ENCODE measurements around the gene BRINP1. TPM values are rescaled to one million over a fixed set of nuclear protein-coding genes. Genes with fewer than 3 reads are reported as not detected.

BRINP1 gene
- total RNA-seq, 1 experiment from 2014 or later: not detected

- CTCF ChIA-PET: no interaction called here
Measured at GRCh38 chr9:119284118-119284517, 85.1 kb downstream of the BRINP1 start.

DNA sequence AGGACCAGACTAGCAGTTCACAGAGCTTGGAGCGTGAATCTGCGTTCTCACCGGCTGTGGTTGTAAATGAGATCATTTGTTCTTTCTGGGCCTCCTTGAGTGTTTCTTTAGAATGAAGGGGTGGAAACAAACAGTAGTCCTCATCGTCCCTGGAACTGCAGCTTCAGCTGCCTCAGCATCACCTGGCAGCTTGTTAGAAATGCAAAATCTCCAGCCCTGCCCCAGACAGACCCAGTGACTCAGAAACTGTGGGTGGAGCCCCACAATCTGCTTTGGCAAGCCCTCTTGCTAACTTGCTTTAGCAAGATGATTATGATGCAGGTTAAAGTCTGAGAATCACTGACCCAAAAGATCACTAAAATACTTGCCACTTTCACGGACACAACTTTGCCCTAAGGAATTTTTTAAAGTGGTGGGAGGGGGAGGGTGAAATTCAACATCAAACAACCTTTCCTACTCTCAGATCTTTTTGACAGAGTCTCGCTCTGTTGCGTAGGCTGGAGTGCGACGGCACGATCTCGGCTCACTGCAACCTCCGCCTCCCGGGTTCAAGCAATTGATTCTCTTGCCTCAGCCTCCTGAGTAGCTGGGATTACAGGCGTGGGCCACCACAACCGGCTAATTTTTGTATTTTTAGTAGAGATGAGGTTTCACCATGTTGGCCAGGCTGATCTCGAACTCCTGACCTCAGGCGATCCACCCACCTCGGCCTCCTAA, 86.0 kb downstream of the BRINP1 start:
- no peak overlapping the region for H3K4me2 ChIP-seq
- no peak for TF ChIP-seq EZH2 (IDR thresholded peaks at IDR 0.05; ENCODE audit: low read depth)
- TF ChIP-seq, protein P1, sequence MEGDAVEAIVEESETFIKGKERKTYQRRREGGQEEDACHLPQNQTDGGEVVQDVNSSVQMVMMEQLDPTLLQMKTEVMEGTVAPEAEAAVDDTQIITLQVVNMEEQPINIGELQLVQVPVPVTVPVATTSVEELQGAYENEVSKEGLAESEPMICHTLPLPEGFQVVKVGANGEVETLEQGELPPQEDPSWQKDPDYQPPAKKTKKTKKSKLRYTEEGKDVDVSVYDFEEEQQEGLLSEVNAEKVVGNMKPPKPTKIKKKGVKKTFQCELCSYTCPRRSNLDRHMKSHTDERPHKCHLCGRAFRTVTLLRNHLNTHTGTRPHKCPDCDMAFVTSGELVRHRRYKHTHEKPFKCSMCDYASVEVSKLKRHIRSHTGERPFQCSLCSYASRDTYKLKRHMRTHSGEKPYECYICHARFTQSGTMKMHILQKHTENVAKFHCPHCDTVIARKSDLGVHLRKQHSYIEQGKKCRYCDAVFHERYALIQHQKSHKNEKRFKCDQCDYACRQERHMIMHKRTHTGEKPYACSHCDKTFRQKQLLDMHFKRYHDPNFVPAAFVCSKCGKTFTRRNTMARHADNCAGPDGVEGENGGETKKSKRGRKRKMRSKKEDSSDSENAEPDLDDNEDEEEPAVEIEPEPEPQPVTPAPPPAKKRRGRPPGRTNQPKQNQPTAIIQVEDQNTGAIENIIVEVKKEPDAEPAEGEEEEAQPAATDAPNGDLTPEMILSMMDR (conservative IDR thresholded peaks at IDR 0.05): no peak
- no peaks in the 10 kb centered on the region for H4K20me1 ChIP-seq (ENCODE audit: insufficient read depth)
- no peaks in the 10 kb centered on the region for H3F3A ChIP-seq (ENCODE audit: insufficient read depth, low read depth)
- ChIA-PET POLR2A (ENCODE audit: unreplicated experiment) (no interaction called here), CTCF (no interaction called here)
- no peaks in the 10 kb centered on the region for H3K79me2 ChIP-seq (ENCODE audit: low read depth)
- DNase-seq: no peak
- H3K27ac ChIP-seq: no peak overlapping the region
- no peak overlapping the region for H2AFZ ChIP-seq
- H3K36me3 ChIP-seq (ENCODE audit: low read depth): no peaks in the 10 kb centered on the region
- no TSS peak for BruUV-seq (replicated peaks)
- H3K27me3 ChIP-seq (ENCODE audit: insufficient read depth, low read depth): no peaks in the 10 kb centered on the region; the same call in 1 of the 2 replicates
- H3K9me3 ChIP-seq (ENCODE audit: insufficient read depth, low read depth): no peaks in the 10 kb centered on the region
- intact Hi-C loops (cut with micrococcal nuclease; ENCODE audit: unreplicated experiment): no loop called here
- no peak overlapping the region for H3K4me3 ChIP-seq
- H3K4me1 ChIP-seq (replicated peaks; ENCODE audit: insufficient read depth): no peaks in the 10 kb centered on the region
- no peaks in the 10 kb centered on the region for H3K9me2 ChIP-seq (ENCODE audit: insufficient read depth)

More at GRCh38 chr9:119284118-119284517, 85.1 kb downstream of the BRINP1 start:
- Histone ChIP-seq H3K9me2 (ENCODE audit: insufficient read depth) (no peaks in the 10 kb centered on the region), H3K9me3 (ENCODE audit: insufficient read depth, low read depth) (no peaks in the 10 kb centered on the region), H4K20me1 (ENCODE audit: insufficient read depth) (no peaks in the 10 kb centered on the region), H3K27me3 (ENCODE audit: insufficient read depth, low read depth) (no peaks in the 10 kb centered on the region), H3K79me2 (ENCODE audit: low read depth) (no peaks in the 10 kb centered on the region), H2AFZ (no peak overlapping the region), H3K4me2 (no peak overlapping the region), H3K36me3 (ENCODE audit: low read depth) (no peaks in the 10 kb centered on the region), H3K4me1 (replicated peaks; ENCODE audit: insufficient read depth) (no peaks in the 10 kb centered on the region), H3K27ac (no peak overlapping the region), H3K4me3 (no peak overlapping the region), H3F3A (ENCODE audit: insufficient read depth, low read depth) (no peaks in the 10 kb centered on the region)
- POLR2A ChIA-PET (ENCODE audit: unreplicated experiment): no interaction called here
- BruUV-seq (replicated peaks): no TSS peak
- no peak for TF ChIP-seq EZH2 (IDR thresholded peaks at IDR 0.05; ENCODE audit: low read depth)
- TF ChIP-seq, protein P1 (conservative IDR thresholded peaks at IDR 0.05): no peak
- intact Hi-C loops (cut with micrococcal nuclease; ENCODE audit: unreplicated experiment): no loop called here
- DNase-seq: no peak

DNA sequence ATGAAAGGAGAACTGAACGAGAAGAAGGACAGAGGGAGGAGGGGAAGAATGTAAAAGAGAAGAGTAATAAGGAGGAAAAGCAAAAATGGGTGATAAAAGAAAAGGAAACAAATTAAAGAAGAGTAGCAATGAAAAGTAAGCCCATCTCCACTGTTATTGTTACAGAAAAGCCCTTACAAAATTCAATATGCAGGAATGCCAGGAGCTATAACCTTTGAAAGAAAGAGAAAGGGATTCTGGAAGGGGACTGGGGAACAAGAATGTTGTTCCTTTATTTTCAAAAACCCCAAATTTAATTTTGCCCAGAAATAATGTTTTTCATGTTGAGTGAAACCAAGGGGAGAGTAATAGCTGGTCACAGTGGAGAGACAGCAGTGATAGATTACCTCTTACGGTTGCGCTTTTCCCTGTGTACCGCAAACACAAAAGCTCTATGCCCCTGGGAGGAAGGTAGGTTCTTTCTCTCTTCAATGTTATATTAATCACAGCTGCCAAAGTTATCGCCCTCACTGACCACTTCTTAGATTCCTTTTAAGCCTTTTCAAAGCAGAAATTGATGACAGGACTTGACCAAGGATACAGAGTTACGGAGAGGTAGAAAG, 86.7 kb downstream of the BRINP1 start:
- no peaks in the 10 kb centered on the region; the same call in 1 of the 2 replicates for H3K27me3 ChIP-seq (ENCODE audit: insufficient read depth, low read depth)
- H3K9me2 ChIP-seq (ENCODE audit: insufficient read depth): no peaks in the 10 kb centered on the region
- ChIA-PET POLR2A (ENCODE audit: unreplicated experiment) (no interaction called here), CTCF (no interaction called here)
- H3K4me1 ChIP-seq (replicated peaks; ENCODE audit: insufficient read depth): no peaks in the 10 kb centered on the region
- no peaks in the 10 kb centered on the region for H3K9me3 ChIP-seq (ENCODE audit: insufficient read depth, low read depth)
- no peaks in the 10 kb centered on the region for H3K79me2 ChIP-seq (ENCODE audit: low read depth)
- H2AFZ ChIP-seq: no peak overlapping the region
- no peak overlapping the region for H3K27ac ChIP-seq
- DNase-seq: no peak
- H3F3A ChIP-seq (ENCODE audit: insufficient read depth, low read depth): no peaks in the 10 kb centered on the region
- no peaks in the 10 kb centered on the region for H4K20me1 ChIP-seq (ENCODE audit: insufficient read depth)
- no TSS peak for BruUV-seq (replicated peaks)
- TF ChIP-seq, protein P1 (conservative IDR thresholded peaks at IDR 0.05): no peak
- no peak for TF ChIP-seq EZH2 (IDR thresholded peaks at IDR 0.05; ENCODE audit: low read depth)
- intact Hi-C loops (cut with micrococcal nuclease; ENCODE audit: unreplicated experiment): no loop called here
- no peak overlapping the region for H3K4me3 ChIP-seq
- no peaks in the 10 kb centered on the region for H3K36me3 ChIP-seq (ENCODE audit: low read depth)
- no peak overlapping the region for H3K4me2 ChIP-seq
